CD4-positive, alpha-beta T cell treated with Interleukin-12 subunit alpha and Interleukin-12 subunit beta, for 1 hour (primary cell): ENCODE data around the gene SRMS.

Source experiments
- DNase-seq: peaks from one replicate; pipeline ENCODE4 v3.0.0-alpha.2; 2020

The SRMS gene, protein sequence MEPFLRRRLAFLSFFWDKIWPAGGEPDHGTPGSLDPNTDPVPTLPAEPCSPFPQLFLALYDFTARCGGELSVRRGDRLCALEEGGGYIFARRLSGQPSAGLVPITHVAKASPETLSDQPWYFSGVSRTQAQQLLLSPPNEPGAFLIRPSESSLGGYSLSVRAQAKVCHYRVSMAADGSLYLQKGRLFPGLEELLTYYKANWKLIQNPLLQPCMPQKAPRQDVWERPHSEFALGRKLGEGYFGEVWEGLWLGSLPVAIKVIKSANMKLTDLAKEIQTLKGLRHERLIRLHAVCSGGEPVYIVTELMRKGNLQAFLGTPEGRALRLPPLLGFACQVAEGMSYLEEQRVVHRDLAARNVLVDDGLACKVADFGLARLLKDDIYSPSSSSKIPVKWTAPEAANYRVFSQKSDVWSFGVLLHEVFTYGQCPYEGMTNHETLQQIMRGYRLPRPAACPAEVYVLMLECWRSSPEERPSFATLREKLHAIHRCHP

DNA sequence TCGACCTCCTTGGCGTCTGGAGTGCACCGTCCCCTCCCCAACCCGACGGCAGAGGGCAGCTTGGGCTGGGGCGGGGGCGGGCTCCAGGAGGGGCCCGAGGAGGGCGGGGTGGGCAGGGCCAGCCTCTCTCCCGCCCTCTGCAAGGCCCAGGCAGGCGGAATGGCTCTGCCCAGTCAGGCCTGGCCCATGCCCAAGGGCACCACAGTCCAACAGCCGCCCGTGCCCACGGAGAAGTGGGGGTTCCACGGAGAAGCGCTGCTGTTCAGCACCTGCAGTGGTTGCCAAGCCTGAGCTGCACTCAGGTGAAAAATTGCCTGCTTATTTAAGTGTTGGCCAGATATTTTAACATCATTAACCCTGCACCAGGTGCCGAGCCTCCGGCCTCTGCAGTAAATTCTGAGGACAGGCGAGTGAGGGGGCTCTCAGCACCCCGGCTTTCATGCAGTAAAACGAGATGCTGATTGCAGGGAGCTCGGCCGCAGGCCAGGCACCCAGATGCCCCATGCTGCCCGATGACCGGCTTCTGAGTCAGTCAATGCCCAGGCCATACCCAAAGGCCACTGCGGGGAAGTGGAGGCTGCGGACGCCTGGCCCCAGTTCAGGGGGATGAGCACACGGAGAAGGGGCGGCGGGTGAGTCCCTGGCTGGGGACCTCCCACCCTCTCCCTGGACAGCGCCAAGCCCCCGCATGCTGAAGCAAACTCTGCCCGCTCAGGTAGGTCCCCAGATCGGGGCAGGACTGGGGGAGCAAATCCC is at the start of gene SRMS:
Gene SRMS, minus strand, starts transcription at position 25 of the 756 bp plus-strand sequence. CDS start 286 bp downstream, outside the sequence.
- no peak for DNase-seq

DNA sequence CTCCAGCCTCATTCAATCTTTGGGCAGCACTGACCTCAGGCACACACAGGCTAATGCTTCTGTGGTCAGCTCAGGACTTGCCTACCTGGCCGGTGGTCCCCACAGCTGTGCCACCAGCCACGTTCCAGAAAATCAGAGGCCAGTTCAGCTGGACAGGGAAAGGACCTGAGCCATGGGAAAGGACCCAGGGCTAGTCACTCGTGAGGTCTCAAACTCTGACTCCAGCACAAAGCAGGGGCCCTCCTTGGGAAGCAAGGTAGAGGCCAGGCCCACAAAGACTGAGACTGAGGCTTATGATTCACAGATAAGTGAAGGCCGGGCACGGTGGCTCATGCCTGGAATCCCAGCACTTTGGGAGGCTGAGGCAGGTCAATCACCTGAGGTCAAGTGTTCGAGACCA is 48.9 kb upstream of the SRMS start:
- no peak for DNase-seq

DNA sequence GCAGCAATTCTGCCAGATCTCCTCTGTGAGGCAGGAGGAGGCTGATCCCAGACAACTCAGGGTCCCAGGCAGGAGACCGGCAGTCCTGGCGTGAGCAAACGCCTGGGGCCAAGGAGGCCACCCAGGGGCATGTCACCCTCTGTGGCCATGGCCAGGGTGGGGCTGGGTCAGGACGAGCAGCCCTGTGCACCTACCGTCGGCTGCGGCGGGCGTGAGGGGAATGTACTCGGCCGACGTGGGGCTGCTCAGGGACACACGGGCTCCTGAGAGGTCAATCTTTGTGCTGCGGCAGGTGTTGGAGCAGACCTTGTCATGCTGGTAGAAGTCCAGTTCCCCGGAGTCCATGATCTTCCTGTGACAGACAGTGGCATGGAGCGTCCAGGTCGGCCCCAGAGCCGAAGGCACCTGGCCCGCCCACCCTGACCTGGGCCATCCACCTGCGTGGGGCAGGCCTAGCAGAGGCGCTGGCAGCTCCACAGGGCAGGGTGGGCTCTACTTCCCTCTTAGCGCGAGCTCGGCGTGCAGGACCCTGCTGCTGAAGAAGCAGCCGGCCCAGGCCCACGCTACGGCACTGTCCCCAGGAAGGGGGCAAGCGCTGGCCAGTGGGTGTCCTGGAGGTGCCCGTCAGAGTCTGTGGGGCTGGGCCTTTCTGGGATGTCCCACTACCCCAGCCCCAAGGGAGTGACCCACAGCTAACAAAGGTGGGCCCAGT is 48.0 kb upstream of the SRMS start:
- DNase-seq: no peak

DNA sequence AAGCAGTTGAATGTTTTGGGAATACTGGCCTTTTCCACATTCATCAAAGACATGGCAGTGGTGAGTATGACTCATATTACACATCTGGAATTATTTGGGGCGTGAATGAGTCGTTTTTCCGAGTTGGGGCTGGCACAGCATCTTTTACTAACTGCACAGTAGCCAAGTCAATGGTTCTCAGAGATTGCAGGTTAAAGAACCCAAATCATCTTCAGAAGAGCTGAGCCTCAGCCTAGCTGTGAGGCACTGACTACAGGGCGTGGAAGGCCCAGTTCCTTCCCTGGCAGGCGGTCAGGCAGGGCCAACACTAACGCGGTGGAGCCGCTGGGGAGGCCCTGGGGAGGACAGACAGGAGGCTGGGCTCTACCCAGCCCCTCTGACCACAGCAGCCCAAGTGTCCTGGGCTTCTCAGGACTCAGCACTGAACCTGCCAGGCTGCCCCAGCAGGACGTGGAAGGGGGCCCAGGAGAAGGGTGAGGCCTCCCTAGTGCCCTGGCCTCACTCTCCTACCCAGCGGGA is 46.6 kb upstream of the SRMS start:
- DNase-seq: no peak

DNA sequence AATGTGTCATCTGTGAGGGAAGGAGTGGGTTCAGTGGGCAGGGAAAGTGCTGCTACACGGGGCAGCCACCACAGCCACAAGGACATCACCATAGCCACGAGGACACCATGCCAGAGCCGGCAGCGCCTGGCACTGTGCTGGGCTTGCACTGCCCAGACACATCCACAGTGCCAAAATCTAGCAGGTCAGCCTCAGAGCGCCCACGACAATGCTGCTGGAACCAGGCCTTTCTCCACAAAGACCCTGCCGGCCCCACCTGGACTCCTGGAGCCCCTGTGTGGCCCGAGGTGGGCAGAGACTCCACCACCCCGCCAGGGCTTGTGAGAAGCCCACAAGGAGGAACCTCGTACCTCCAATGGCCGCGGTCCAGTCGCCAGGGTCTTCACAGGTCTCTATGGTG is 45.1 kb upstream of the SRMS start:
- DNase-seq: no peak

DNA sequence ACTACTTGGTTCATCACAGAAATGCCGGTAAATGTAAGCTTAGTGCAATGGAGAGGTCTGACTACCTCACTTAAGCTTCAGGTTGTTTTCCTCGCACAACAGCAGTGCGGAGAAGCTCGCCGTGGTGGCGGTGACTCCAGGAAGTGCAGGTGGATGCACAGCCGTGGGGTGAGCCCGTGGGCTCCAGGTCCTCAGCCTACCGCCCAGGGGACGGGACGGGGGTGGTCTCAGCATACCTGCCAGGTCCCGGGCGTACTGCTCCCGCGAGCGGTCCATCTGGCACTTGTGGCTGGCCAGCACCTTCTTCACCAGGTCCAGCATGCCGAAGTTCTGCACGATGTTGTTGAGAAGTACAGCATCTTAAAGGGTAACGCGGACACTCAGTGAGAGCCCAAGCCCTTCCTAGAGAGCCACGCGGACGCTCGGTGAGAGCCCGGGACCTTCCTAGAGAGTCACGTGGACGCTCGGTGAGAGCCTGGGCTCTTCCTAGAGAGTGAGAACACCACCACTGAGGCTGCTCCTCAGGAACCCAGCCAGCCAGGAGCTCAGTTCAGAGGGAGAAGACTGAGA is 44.3 kb upstream of the SRMS start:
- no peak for DNase-seq

DNA sequence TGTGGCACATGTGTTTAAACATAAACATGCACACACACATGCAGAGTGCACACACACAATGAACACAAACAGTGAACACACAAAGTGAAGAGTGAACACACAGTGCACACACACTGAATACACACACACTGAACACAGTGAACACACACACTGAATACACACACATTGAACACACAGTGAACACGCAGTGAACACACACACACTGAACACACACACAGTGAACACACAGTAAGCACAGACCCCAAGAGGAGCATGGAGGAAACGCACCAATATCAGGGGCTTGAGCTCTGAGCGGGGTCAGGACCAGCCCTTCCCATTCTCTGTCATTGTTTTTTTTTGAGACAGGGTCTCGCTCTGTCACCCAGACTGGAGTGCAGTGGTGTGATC is 43.6 kb upstream of the SRMS start:
- DNase-seq: no peak

DNA sequence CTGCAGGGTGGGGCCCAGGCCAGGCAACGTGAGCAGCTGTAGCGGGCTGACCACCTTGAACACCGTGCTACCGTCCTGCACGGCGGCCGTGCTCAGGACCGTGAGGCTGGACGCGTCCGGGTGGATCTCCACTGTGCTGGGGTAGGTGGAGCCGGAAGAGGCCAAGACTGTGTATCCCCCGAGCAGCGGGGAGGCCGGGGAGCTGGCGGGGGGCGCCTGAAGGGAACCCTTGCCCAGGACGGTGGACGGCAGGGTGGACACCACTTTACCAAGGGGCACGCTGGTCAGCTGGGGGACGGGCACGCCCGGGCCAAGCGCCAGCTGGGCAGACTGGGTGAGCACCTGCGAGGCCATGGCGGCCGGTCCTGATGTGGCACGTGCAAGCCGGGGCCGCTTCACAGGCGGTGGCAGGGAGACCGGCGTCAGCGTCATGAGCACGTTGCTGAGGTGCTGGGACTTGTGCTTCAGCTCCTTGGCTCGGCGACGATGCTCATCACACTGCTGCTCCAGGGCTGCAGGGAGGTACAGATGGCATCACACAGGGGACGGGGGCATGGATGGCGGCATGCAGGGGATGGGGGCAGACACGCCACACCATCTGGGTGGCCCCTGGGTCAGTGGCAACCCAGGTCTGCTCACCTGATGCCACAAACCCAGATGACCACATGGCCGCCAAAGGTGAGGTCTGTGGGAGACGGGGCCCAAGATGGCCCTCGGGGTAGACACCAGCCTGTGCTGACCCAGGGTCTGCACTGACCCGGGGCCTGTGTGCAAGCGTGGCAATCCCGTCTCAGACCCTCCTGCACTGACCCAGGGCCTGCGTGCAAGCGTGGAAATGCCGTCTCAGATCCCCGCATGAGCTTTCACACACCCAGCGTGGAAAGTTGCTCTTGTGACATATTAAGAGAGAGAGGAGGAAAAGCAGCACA is 42.9 kb upstream of the SRMS start:
- DNase-seq: no peak

DNA sequence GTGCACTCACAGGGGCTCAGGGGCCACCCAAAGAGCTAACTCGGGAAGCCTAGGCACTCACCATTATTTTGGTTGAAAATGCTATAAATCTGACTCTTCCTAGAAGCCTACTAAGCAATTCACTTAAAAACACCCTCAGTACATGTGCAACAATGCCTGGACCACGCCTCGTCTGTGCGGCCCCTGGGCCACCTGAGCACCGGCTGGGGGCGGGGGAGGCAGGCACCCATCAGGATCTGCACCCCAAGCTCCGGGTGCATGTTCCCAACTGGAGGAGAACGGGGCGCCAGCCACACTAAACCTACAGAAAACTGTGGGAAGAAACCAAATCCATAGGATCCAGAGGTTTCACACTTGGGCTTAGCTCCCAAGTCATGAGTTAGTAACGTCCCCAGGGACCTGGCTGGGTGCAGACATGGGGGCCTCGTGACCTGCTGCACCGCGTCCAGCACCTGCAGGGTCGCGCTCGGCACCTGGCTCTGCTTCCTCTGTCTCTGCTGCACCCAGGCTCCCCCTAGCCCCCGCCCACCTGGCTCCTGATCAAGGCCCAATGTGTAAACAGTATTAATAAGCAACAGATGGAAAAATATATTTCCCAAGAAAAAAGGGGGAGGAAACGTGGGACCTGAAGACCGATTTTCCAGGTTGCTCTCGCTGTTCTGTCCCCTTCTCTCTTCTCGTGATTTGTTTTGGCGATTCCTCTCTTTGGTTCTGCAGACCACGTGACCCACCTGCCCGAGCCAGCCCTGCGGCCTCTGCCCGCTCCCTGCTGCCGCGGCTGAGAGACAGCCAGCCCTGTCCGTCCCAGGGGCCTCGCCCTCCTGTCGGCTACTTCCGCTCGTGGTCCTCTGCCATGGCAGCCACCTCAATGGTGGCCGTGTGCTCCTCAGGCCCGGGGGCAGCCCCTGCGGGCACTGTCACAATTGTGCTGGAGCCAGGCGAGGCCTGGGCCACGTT is 42.0 kb upstream of the SRMS start:
- DNase-seq: no peak

DNA sequence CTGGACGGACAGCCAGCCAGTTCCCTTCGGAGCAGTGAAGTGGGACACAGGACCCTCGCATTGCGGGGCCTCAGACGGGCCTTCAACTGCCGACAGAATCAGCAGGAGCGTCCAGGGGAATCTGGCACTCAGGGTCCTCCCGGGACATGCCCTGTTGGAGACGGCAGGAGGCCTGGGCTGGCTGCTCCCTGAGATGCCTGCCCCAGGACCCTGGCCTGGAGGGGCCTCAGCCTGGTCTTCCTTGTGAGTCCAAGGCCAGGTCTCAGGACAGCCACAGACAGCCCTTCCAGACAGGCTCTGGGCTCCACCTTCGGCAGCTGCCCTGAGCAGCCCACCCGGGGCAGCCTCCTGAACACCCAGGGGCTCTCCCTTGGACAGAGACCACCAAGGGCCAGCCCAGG is 41.1 kb upstream of the SRMS start:
- DNase-seq: no peak

DNA sequence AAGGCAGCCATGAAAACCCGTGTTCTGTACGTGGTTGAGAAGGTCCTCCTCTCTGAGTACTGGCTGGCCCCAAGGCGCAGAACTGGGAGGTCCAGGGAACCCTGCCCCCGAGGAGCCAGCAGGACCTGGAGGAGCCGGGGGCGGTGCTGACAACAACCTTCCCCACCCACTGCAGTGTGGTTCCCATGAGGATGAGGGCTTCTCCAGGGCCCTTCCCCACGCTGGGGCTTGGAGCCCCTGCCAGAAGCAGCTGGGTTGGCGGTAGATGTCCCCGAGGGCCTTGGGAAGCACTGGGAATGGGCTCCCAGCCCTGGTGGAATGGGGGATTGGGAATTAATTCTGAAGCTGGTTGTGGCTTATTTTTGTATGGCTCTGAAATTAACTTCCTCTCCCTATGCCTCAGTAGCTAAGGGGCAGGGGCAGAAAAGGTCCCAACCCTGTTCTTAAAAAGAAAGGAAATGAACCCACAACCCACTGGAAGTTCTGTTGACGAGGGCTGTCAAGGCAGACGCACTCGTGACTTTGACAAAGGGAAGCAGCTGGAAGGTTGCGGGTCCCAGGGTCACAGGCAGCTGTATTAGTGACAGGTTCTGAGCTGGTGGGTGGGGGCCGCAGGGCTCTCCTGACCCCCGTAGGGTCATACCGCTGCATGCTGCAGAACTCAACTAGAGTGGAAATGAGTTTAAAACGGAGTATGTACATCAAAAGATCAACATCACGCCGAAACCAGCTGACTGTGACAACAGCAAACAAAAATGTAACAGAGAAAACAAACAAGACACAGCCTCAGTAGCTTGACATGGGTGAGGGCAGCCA is 40.4 kb upstream of the SRMS start:
- DNase-seq: no peak

DNA sequence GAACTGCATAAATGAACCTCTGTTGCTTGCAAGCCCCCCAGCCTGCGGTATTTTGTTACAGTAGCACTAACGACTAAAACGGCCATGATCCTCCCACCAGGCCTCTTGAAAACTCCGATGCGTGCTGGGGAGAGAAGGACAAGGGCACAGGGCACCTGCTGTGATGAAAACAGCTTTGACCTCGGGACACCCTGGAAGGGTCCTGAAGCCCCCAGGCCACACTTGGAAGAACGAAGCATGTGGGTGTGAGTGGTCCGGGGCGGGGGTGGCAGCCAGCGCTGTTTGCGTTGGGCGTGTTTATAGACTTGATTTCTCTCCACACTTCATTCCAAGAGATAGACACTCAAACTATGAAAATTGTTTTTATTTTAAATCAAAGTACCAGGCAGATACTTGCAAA is 39.7 kb upstream of the SRMS start:
- DNase-seq: no peak

DNA sequence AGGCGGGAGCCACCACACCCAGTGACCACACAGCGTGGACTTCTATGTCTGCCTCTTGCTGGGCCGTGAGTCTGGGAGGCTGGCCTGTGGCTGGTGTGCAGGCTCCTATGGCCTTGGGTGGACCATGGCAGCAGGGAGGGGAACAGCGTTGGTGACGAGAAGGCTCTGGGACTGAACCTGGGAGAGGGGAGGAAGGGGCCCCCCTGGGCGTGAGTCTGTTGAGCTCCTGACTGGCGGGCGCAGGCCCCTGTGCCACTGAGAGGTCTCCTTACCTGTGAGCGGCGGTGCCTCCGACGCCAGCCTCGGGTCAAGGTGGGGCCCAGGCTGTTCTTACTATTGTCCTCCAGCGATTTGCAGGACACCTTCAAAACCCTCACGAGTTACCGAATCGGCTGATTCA is 39.2 kb upstream of the SRMS start:
- no peak for DNase-seq

DNA sequence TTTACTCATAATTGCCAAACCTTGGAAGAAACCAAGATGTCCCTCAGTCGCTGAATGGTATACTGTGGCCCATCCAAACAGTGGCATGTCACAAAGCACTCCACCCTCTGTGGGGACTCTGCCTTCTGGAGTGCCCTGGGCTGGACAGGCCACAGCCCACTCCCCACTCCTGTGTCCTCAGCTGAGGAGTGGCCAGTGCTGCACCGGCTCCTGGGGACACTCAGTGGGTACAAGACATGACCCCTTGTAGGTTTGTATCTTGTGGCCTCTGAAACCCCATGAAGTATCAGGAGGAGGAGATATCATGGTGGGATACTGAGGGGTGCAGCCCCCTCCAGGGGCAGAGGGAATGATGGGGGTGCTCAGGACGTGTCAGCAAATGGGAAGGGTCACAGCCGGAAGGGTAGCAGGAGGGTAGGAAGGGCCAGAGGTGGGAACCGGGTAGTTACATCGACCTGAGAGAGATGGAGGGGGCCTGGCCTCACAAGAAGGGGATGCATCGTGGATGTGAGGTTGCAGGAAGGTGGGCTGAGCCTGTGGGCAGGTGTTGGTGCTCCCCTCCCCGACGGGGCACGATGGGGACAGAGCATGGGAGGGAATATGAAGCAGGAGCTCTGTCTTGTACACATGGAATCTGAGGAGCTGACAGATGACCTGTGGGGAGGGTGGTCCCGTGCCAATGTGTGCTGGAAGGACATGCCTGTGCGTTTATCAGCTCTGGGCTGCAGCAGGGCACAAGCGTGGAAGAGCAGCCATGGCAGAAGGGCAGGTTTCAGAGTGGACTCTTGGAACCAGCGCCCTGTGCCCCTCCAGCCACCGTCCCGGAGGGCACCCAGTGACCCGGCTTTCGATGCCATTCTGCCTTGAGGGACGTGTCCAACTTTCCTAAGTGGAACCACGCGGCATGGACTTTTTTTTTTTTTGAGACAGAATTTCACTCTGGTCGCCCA is 38.3 kb upstream of the SRMS start:
- no peak for DNase-seq

DNA sequence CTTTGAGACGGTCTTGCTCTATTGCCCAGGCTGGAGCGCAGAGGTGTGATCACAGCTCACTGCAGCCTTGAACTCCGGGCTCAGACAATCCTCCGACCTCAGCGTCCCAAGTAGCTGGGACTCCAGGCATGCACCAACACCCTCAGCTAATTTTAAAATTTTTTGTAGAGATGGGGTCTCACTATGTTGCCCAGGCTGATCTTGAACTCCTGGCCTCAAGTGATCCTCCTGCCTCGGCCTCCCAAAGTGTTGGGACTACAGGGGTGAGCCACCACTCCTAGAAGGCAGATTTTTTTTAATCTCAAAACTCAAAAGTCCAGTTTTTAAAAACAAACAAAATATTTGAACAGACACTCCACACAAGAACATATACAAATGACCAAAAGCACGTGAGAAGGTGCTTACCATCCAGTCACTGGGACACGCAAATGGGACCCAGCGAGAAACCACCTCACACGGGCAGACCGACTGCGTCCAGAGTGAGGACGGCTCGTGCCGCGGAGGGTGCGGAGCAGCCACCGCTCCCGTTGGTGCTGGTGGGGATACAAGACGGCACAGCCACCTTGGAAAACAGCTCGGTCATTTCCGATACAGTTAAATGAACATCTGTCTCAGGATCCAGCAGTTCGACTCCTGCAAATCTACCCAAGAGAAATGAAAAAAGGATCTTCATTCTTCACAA is 35.0 kb upstream of the SRMS start:
- no peak for DNase-seq

DNA sequence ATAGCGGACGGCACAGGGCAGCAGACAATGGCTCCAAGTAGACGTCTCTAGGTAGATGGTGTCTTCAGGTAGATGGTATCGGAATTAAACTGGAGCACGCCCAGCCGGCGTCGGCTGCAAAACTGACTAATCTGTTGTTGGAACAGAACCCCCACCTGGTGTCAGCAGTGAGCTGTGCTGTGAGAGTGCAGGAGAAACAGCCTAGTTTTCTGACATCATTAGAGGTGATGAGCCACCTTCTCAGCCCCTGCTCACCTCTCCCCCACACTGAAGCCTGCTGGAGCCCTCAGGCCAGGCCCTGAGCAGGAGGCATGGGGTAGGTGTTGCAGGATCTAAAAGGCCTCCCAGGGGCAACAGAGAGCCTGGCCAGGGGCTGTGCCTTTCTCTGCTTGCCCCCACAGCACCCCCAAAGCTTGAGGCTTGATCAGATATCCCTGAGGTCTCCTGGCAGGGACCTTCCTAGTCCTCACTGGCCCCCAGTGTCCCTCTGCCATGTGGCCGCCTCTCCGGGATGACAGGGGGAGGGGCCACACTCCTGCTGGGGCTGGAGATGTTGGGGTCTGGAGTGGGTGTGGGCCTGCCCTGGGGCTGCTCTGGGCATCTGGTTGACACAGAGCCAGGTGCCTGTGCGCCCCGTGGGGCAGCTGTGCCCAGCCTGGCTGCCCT is 33.4 kb upstream of the SRMS start:
- DNase-seq: peak; percentile 82

DNA sequence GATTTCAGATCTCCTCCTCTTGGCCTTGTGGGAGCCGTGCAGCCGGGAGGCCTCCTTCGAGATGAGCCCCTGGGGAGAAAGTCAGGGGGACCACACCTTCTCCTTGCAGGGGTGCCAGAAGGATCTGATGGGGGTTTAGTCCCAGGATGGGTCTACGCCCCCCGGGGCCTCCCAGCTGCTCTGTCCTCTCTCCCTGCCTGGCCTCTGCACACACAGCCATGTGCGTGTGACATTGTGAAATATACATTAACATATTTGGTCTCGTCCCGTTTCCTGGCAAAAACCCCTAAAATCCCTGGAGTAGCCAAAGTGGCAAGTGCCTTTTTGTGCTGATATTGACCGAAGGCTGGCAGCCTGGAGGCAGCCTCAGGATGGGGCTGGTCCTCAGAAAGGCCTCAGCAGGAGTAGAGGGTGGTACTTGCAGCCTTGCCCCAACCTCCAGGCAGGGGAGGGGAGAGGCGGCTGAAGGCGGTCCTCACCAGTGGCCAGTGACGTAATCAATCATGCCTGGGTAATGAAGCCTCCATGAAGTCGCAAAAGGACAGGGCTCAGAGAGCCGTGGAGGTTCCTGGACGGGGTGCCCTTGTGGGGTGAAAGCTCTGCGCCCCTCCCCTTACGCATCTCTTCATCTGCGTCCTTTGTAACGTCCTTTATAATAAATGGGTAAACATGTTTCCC is 31.6 kb upstream of the SRMS start:
- no peak for DNase-seq
